ENCODE measurements around the gene ZNF883.

Gene ZNF883

GRCh38 chr9:112917047-112917986, 94.7 kb downstream of the ZNF883 start:
- DNase-seq = no peak

GRCh38 chr9:112914524-112914923, 97.5 kb downstream of the ZNF883 start:
- no peak for DNase-seq

- DNase-seq = no peak
Observed at GRCh38 chr9:112913326-112913725, 98.7 kb downstream of the ZNF883 start.

GRCh38 chr9:112912636-112913035, 99.4 kb downstream of the ZNF883 start:
- no peak for DNase-seq

- no peak for DNase-seq
Observed at GRCh38 chr9:112911736-112912135, 100.3 kb downstream of the ZNF883 start.

All from stimulated activated naive CD4-positive, alpha-beta T cell (primary cell).